Nucleus accumbens (tissue), 56 donors: ENCODE results near the gene KCTD12.

Experiments used
- DNase-seq, 56 donors: peaks; one replicate each; lab custom pipeline; 2025; lab: John Stamatoyannopoulos, UW

Gene KCTD12

DNA sequence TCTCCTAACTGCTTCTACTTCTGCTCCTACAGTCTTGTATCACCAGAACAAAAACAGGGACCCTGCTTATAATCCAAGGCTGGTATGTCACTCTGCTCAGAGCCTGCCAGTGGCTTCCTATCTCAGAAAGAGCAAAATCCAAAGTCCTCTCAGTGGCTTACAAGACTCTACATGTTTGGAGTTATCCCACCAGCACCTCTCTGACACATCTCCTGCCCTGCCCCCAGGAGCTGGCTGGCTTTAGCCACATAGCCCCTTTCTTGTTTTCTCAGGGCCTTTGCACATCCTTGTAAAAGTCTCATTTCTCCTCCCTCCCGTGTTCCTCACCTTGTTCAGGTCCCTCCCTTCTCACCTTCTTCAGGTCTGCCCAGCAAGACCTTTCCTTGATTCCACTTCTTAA, 2.2 kb upstream of the KCTD12 start:
- DNase-seq, result no peak

DNA sequence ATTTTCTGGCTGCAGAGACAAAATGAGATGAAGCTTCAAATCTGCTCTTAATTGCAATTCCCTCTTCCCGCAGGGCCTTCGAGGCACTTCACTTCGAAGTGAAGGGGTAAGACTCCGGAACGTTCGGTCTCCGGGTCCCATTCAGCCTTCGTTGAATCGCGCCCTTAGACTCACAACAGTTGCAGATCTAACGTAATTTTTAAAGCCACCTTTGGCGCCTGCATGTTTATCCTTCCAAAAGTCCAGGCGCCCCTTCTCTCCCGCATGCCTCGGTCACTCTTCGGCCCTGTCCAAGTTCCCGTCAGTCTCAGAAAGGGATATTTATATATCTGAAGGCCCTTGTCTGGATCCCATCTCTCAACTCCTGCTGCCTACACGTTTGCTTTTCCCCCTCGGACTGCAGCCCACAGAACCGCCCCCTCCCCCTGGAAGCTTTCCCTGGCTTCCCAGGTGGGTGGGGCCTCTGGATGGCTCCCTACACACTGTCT, 915 bp upstream of the KCTD12 start:
- DNase-seq, result peak in 1 of 56 donors; percentile 5

DNA sequence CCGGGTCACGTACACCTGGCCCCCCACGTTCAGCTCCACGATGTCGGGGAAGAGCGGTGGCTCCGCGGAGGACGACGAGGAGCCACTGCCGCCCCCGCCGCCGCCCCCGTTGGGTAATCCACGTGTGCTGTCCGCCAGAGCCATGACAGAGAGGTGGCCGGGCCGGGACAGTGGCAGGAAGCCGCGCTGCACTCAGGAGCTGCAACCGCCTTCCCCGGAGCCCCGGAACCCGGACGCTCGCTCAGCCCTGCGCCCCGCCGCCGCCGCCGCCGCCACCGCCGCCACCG, 257 bp downstream of the KCTD12 start:
- DNase-seq, result peak in 5 of 56 donors; percentile 27 to 51 (median 38)

DNA sequence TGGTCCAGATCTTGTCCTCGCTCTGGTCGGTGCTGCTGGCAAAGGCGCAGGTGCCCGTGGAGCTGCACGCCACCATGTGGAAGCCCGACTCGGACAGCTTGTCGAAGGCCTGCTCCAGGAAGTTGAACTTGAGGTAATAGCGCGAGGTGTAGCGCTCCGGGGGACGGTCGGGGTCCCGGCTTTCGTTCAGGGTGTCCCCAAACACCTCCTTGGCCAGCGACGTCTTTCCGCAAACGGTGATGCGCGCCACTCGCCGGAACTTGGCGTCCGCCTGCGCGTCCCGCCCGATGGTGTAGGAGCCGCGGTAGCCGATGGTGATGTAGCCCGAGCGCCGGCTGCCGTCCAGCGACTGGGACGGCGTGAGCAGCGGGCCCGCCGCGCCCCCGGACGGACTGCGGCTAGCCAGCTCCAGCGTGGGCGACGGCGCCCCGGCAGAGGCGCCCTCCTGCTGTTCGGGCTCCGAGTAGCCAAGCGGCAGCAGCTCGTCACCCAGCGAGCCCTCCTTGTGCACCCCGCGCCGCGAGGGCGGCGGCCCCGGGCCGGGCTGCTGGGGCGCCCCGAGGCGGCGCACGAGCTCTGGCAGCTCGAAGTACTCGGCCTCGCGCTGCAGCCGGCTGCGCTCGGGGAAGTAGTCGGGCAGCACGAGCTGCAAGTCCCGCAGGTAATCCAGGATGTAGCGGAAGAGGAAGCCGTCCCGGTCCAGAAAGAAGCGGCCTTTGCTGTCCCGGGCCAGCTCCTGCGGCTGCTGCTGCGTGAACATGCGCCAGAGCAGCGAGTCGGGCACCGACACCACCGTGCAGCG, 801 bp downstream of the KCTD12 start:
- peak in 45 of 56 donors; percentile 5 to 66 (median 37) for DNase-seq

- no peak for DNase-seq
These were observed 1.4 kb downstream of the KCTD12 start for GRCh38 chr13:76884907-76885202.

- DNase-seq, result peak in 16 of 56 donors; percentile 4 to 50 (median 18)
These were observed 1.9 kb downstream of the KCTD12 start for GRCh38 chr13:76884186-76884906.

DNA sequence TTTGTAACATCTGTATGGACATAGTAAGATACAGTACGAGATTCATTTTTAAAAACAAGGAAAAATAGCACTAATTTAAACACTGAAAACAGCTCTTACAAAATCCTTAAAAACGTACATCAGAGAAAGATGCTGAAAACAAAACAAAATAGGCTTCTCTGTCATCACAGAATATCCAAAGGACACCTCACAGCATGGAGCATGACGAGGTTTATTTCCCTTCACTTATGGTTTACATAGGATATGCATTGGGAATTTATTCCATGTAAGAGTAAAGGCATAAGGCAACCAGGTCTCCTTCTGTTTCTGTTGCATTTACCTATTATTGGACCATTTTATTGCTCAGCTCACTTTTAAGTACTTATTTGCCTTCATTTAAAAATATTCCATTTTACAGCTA, 3.0 kb downstream of the KCTD12 start:
- no peak for DNase-seq

GRCh38 chr13:76882431-76882830, 3.8 kb downstream of the KCTD12 start:
- DNase-seq, result peak in 2 of 56 donors; percentile 2 to 8

- DNase-seq, result peak in 1 of 56 donors; percentile 21
These were observed 6.3 kb downstream of the KCTD12 start for GRCh38 chr13:76879883-76880270.

DNA sequence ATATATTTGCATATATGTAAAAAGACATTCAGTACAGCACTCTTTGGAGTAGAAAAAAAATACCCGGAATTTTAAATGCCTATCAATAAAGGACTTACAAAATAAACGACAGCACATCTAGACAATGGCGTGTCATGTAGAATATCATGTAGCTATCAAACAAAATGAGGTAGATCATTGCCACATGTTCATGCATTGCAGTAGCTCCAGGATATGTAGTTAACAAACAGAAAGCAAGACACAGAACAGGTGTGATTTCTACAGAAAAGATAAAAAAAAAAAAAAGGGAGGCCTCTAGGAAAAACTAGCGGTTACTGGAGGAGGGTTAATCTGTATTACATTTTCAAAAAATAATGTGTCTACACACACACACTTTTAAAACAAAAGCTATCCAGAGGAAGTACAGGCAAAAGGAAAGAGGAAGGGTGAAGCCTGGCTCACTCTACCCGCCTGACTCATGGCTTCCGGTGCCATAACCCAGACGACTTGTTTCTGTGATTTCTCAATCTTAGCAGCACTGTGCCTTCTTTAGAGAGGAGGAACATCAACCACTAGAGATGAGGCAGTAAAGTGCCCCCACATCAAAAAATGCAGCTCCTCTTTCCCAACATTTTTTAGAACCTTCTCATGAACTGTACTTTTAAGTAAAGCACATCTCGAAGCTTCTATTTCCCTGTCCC, 6.9 kb downstream of the KCTD12 start:
- peak in 26 of 56 donors; percentile 1 to 50 (median 12) for DNase-seq

DNA sequence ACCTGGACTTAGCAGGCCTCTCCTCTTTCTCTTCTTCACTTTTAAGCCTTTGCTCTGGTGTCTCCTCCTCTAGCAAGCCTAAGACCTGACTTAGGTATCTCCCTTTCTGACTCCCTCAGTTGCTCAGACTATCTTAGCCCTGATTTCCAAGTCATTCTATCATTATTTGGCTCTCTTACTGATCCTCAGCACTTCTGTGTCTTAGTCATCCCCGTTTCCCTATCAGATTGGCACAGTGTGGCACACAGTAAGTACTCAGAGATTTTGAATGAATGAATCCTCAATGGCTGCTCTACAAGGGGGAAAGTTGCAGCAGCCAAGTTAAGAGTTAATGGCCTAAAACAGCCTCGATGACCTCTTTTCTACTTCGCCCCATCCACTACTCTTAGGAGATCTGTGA, 8.2 kb downstream of the KCTD12 start:
- DNase-seq, result no peak

- DNase-seq, result no peak
These were observed 10.9 kb downstream of the KCTD12 start for GRCh38 chr13:76875271-76875815.

GRCh38 chr13:76874479-76874878, 11.7 kb downstream of the KCTD12 start:
- no peak for DNase-seq

DNA sequence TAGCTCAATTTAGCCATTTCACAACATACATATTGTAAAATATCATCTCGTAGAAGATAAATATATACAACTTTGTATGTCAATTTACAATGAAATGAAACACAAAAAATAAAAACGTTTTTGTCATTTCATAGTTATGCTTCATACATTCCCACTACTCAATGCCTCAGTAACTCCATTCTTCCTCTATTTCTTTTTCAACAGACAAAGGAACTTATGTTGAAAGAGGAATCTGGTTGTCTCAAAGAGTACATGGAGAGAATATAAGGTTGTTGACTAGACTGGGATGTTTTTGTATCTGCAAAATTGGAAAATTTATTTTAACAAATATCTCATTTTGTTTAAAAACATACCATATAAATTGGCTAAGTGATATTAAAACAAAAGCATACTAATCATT, 12.8 kb downstream of the KCTD12 start:
- DNase-seq, result no peak

DNA sequence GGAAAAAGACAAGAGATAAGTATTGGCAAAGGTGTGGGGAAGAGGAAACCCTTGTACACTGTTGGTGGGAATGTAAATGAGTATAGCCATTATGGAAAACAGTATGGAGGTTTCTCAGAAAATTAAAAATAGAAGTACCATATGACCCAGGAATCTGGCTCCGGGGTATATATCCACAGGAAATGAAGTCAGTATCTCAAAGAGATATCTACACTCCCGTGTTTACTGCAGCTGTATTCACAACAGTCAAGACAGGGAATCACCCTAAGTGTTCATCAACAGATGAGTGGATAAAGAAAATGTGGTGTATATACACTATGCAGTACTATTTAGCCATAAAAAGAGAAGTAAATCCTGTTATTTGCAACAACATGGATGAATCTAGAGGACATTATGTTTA, 13.5 kb downstream of the KCTD12 start:
- DNase-seq, result no peak

DNA sequence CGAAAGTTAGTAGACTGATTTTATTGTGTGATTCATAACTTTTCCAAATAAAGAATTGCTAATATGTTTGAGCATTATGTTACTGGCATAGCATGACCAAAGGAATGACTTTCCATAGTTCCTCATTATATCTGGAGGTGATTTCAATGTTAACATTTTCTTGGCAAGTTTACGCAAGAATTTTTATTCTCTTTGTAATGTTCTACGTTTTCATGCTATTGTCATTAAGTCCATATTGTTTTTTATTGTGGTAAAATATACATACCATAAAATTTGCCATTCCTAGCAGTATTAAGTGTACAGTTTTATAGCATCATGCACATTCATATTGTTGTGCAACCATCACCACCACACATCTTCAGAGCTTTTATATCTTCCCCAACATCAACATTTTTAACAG, 14.8 kb downstream of the KCTD12 start:
- no peak for DNase-seq

DNA sequence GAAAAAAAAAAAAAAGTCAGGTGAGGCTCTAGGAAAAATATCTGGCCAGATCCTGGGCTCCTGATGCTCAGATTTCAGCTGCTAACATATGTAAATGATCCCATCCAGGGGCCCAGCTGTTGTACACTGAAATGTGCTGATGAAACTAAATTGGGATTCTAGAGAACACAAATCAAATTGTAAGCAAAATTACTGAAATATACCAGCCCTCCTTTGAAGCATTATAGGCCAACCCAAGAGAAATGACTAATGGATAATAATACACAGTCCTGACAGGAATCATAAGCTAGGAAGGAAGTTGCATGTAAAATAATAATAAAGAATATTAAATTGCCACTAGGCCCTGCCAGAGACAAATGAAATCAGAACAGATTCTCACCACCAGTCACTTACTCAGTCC, 17.8 kb downstream of the KCTD12 start:
- DNase-seq, result no peak

DNA sequence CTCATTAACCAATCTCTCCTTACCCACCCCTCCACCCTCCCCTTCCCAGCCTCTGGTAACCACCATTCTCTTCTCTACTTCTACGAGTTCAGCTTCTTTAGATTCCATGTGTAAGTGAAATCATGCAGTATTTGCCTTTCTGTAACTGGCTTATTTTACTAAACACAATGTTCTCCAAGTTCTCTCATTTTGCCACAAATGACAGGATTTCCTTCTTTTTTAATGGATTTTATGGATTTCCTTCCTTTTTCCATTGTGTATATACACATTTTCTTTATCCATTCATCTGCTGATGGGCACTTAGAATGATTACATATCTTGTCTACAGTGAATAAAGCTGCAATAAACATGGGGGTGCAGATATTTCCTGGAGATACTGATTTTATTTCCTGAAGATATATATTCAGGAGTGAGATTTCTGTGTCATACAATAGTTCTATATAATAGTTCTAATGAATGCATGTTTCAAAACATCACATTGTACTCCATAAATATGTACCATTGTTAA, 20.2 kb downstream of the KCTD12 start:
- no peak for DNase-seq

GRCh38 chr13:76865109-76865508, 21.1 kb downstream of the KCTD12 start:
- DNase-seq, result no peak

DNA sequence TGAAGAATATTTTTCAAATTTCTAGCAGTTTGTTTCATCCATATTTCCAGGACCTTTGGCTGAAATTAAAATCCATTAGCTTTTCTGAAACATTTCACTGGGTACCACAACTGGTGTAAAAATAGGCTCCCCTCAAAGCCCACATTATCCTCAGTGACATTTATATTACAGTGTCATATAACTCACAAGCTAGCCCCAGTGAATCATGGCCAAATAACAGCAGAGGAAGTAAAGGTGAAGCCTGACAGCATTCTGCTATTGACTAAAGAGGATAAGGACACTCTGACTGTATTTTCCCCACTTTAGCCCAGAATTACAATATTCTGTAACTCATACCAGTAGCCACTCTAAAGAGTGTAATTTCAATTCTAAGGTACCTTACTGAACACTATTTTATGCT, 21.9 kb downstream of the KCTD12 start:
- DNase-seq, result no peak

- no peak for DNase-seq
These were observed 23.2 kb downstream of the KCTD12 start for GRCh38 chr13:76863022-76863421.
